HUES64 (cell line): Measurements from ENCODE around the gene REEP1.
"Not testable (repeated sequence)": the region's sequence is repeated elsewhere in the genome, so short reads cannot be mapped to it uniquely, and the experiment has no call there.

Experiments
- H3K27ac ChIP-seq: 2 replicates; pipeline ENCODE4 v1.7.0; 2013; ENCODE audit warnings: low read depth, low read length, inconsistent platforms
- H3K27me3 ChIP-seq: 2 replicates; pipeline ENCODE4 v1.6.1; 2013; ENCODE audit warnings: mild to moderate bottlenecking, low read length; ENCODE audit not compliant: insufficient read depth
- H3K36me3 ChIP-seq: 2 replicates; pipeline ENCODE4 v1.6.1; 2013; ENCODE audit warnings: mild to moderate bottlenecking, low read length; ENCODE audit not compliant: insufficient read depth
- H3K4me1 ChIP-seq: 2 replicates; pipeline ENCODE4 v1.6.1; 2013; ENCODE audit warnings: mild to moderate bottlenecking, low read length, moderate library complexity; ENCODE audit not compliant: insufficient read depth
- H3K4me3 ChIP-seq: 2 replicates; pipeline ENCODE4 v1.5.1; 2013; ENCODE audit warnings: mild to moderate bottlenecking, low read length, moderate library complexity
- H3K9ac ChIP-seq: 2 replicates; pipeline ENCODE4 v1.6.1; 2013; ENCODE audit warnings: mild to moderate bottlenecking, low read depth, low read length
- H3K9me3 ChIP-seq: 2 replicates; pipeline ENCODE4 v1.6.1; 2013; ENCODE audit warnings: low read depth, low read length; ENCODE audit not compliant: insufficient read depth
- WGBS: fragments of 150-250, 120-280 bp; methylation state at CpG from one replicate; pipeline ENCODE4 v1.1.7; 2013; ENCODE audit warnings: missing lambda C conversion rate; 5-methylcytosine and 5-hydroxymethylcytosine counted together

The REEP1 gene

DNA sequence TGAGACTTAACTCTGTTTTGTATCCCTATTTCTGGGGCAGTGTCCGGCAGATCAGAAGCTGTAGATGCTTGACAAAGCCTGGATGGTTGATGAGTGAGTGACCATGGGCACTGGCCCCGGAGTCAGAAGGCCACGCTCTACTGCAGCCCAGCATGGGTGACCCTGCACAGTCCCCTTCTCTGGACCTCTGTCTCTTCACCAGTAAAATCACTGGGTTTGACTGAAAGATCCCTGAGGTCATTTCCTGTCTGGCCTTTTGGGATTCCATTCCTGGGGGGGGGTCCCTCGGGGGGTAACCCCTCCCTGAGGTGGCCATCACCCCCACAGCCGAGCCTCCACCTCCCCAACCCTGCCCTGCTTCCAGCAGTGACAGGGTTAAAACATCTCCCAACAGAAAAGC lies 106.5 kb downstream of the REEP1 start:
- H3K9ac ChIP-seq: no peak overlapping the region
- no peak overlapping the region for H3K4me3 ChIP-seq
- H3K4me1 ChIP-seq: no peaks in the 10 kb centered on the region
- H3K36me3 ChIP-seq: no peaks in the 10 kb centered on the region
- H3K27me3 ChIP-seq: no peaks in the 10 kb centered on the region
- 85% methylated on average over 5 of the region's 5 CpGs for WGBS
- no peak overlapping the region for H3K27ac ChIP-seq
- H3K9me3 ChIP-seq: no peaks in the 10 kb centered on the region

DNA sequence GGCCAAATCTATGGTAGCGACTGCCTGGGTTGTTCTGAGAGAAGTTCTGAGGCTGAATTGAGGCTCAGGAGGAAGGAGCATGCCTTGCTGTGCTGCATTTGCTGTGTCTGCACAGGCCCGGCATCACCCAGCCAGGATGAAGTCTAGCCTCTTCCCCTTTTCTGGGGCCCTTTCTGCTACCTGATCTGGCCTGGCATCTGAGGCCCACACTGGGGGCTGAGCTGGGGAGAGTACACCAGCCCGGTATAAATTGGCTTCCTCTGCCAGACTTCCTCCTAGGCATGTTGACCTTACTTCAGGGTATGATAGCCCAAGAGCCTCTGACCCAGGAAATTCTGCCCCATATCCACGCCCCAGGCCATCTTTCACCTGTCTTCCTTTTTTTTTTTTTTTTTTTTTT lies 108.2 kb downstream of the REEP1 start:
- no peak overlapping the region for H3K9ac ChIP-seq
- WGBS: 92% methylated on average over 3 of the region's 4 CpGs
- no peak overlapping the region for H3K4me3 ChIP-seq
- no peak overlapping the region for H3K27ac ChIP-seq
- H3K4me1 ChIP-seq: no peaks in the 10 kb centered on the region
- H3K27me3 ChIP-seq: no peaks in the 10 kb centered on the region
- no peaks in the 10 kb centered on the region for H3K36me3 ChIP-seq
- no peaks in the 10 kb centered on the region for H3K9me3 ChIP-seq

DNA sequence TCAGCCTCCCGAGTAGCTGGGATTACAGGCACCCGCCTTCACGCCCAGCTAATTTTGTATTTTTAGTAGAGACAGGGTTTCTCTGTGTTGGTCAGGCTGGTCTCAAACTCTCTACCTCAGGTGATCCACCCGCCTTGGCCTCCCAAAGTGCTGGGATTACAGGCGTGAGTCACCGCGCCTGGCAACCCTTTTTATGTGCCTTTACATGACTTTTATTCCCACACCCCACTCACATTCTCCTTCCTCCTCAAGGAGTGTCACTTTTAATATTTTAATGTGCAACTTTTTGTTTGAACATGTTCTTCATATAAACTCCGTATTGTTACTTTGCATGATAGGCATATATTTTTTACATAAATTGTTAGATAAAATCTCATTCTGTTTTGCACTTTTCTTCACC lies 108.9 kb downstream of the REEP1 start:
- not testable (repeated sequence) for H3K4me1 ChIP-seq, H3K36me3 ChIP-seq, H3K9ac ChIP-seq, H3K4me3 ChIP-seq, H3K27me3 ChIP-seq, H3K27ac ChIP-seq, H3K9me3 ChIP-seq
- 93% methylated on average over 7 of the region's 8 CpGs for WGBS

DNA sequence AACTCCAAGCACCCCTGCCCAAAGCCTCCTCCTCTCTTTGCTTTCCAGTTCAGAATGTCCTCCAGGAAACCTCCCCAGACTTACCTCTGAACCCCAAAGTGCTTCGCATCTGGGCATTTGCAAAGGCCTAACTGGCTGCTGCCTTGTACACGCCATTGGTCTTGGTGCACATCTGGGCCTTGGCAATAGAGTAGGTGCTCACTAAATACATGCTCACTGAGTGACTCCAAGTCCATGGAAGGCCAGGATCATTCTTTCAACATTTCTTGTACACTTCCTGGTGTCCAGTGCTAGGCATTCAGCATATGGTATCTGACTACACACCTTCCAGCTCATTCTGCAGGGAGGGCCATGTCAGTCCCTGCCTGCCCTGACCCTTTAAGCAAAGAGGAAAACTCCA lies 109.7 kb downstream of the REEP1 start:
- H3K4me3 ChIP-seq: no peak overlapping the region
- H3K36me3 ChIP-seq: no peaks in the 10 kb centered on the region
- H3K9me3 ChIP-seq: no peaks in the 10 kb centered on the region
- H3K9ac ChIP-seq: no peak overlapping the region
- no peaks in the 10 kb centered on the region for H3K27me3 ChIP-seq
- no peak overlapping the region for H3K27ac ChIP-seq
- no peaks in the 10 kb centered on the region for H3K4me1 ChIP-seq
- WGBS: 93% methylated on average over 2 of the region's 2 CpGs

DNA sequence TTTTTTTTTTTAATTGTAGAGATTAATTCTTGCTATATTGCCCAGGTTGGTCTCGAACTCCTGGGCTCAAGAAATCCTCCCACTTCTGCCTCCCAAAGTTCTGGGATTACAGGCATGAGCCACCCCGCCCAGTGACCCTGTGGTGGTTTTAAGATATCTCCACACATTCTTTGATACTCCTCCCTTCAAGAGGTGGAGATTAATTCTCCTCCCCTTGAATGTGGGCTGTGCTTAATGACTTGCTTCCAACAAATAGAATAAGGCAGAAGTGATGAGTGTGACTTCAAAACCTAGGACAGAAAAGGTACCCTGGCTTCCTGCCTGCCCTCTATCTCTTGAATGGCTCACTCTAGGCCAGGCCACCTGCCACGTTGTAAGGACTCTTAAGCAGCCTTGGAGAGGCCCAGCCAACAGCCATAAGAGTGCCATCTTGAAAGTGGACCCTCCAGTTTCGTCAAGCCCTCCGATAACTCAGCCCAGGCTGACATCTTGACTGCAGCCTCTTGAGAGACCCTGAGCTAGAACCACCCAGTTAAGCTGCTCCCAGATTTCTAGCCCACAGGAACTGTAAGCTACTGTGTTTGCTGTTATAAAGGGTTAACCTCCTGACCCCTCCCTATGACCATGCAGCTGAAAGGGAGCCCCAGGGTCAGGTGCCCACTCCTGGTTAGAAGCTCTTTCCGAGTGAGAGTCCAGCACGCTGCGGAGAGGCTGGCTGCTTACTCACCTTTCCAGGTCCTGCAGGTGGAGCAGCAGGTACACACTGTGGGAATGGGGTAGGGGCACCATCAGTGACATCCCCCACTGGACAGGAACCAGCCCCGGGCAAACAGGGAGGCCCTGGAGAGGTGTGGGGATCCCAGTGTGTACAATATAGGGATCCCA lies 110.5 kb downstream of the REEP1 start:
- Histone ChIP-seq H3K4me1 (no peaks in the 10 kb centered on the region), H3K36me3 (no peaks in the 10 kb centered on the region), H3K9ac (no peak overlapping the region), H3K27ac (no peak overlapping the region), H3K9me3 (no peaks in the 10 kb centered on the region), H3K4me3 (no peak overlapping the region), H3K27me3 (no peaks in the 10 kb centered on the region)
- WGBS: 93% methylated on average over 8 of the region's 9 CpGs

DNA sequence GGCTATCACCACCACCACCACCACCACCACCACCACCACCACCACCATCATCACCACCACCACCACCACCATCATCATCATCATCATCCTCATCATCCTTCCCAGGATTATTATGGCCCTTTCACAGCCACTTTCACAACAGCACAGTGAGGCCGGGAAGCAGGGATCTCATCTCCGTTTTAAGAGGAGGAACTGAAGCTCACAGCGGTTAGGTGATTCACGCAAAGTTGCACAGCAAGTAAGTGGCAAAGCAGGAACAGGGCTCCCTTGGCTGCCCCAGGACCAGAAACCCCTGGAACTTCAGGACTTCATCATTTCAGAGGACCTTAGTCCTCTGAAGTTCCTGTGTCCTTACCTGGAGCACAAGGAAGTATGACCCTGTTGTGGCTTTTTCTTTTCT lies 111.4 kb downstream of the REEP1 start:
- no peak overlapping the region for H3K9ac ChIP-seq
- H3K4me1 ChIP-seq: no peaks in the 10 kb centered on the region
- H3K27ac ChIP-seq: no peak overlapping the region
- 95% methylated on average over 4 of the region's 4 CpGs for WGBS
- no peaks in the 10 kb centered on the region for H3K36me3 ChIP-seq
- H3K9me3 ChIP-seq: no peaks in the 10 kb centered on the region
- no peak overlapping the region for H3K4me3 ChIP-seq
- no peaks in the 10 kb centered on the region for H3K27me3 ChIP-seq

DNA sequence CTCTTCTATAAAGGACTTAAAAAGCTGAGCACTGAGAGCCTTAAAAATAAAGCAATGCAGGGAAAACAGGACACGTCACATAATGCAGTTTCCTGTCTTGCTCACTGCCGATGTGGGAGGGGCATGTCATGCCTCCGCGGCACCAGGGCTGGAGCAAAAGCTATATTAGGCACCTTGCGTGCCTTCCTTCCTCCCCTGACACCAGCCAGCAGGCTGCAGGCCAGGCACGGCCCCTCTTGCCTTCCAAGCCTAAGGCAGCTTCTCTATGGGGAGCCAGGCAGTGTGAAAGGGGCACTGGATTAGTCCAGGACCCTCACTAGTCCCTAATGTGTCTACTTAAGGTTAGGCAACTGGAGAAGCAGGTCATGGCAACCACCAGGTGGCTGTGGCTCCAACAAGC lies 111.8 kb downstream of the REEP1 start:
- Histone ChIP-seq H3K36me3 (no peaks in the 10 kb centered on the region), H3K4me3 (no peak overlapping the region), H3K27me3 (no peaks in the 10 kb centered on the region), H3K4me1 (no peaks in the 10 kb centered on the region), H3K9me3 (no peaks in the 10 kb centered on the region), H3K9ac (no peak overlapping the region), H3K27ac (no peak overlapping the region)
- 93% methylated on average over 6 of the region's 6 CpGs for WGBS

DNA sequence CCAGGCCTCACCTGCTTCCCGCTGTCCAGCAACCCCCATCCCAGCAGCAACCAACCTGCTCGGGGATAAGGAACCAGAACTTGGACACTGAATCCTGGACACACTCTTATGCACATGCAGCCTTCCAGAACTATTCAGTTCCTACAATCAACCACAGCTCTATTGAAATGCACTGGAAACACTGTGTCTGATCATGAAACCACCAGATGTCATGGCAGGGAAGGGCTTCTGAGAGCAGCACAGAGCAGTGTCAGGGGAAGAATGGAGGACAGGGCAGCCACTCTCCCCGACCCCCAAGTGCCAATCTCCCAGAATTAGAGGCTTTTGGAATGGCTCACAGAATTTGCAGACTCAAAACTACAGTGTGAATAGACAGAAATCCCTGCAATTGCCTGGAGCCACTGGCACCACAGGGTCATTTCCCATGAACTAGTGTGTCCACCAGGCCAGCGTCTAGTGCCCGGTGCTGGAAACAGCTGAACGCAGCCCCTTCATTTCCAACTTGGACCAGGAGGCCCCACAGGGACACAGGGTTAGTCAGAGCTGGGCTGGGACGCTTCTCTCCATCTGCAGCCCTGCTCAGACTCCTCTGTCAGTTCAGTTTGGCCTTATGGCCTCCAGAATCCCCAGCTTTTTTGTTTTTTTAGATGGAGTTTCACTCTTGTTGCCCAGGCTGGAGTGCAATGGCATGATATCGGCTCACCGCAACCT lies 112.6 kb downstream of the REEP1 start:
- H3K27ac ChIP-seq: no peak overlapping the region
- 90% methylated on average over 9 of the region's 9 CpGs for WGBS
- no peaks in the 10 kb centered on the region for H3K4me1 ChIP-seq
- H3K9ac ChIP-seq: no peak overlapping the region
- H3K27me3 ChIP-seq: no peaks in the 10 kb centered on the region
- H3K4me3 ChIP-seq: no peak overlapping the region
- H3K36me3 ChIP-seq: no peaks in the 10 kb centered on the region
- no peaks in the 10 kb centered on the region for H3K9me3 ChIP-seq

DNA sequence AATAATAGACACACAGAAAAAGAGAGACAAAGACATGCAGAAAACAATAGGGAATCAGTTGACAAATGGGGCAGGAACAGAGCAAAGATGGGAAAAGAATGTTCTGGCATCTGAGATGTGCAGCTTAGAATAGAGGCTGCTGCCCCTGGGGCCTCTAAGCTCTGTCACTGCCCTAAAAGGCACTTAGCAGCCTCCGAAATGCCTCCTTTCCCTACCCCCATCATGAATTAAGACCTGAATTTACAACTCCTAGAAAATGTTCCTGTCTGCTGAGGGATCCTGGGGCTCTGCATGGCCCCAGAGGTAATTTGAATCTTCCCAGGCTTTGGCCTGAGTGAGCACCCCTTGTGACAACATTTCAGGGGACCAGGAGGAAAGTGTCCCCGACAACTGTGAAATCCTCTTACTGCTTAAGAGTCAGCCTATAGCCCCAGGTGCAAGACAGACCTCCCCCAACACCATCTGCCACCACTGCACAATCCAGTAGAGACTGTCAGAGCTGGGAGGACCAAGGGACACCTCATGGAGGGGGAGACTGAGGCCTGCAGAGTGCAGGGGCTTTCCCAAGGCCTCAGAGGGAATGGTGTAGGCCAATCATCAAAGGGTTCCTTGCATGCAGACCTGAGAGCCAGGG lies 113.4 kb downstream of the REEP1 start:
- H3K4me1 ChIP-seq: no peaks in the 10 kb centered on the region
- H3K9ac ChIP-seq: no peak overlapping the region
- H3K9me3 ChIP-seq: no peaks in the 10 kb centered on the region
- H3K36me3 ChIP-seq: no peaks in the 10 kb centered on the region
- WGBS: 89% methylated on average over 2 of the region's 2 CpGs
- no peak overlapping the region for H3K4me3 ChIP-seq
- no peaks in the 10 kb centered on the region for H3K27me3 ChIP-seq
- H3K27ac ChIP-seq: no peak overlapping the region

DNA sequence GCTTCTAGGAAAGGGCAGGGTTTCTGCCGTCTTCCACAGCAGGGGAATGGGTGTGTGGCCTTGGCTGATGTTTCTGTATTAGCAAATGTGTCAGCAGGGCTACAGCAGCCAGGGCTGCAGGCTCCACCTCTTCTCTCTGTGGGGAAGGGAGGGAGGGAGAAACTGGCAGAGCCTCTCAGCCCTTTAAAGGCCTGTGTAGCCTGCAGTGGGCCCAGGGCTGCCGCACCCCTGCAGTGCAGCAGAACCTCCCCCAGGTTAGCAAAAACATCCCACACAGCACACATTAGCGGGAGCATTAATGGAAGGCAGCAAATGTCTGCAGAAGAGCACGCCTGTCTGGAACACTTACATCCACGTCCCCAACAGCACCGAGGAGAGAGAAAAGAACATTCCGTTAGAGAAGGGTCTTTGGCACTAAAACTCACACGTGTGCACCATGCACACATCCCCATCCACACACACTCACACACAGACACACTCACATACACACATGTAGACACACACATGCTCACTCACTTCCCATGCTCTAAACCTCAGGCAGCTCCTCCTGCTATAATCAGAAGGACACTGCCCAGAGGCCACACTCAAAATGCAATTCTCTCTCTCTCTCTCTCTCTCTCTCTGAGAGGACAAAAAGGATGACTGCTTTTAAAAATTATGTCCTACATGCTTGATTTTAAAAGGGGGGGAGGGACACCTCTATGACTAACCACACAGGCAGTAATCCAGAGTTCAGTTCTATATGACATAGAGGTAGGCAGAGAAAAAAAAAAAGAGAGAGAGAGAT lies 114.1 kb downstream of the REEP1 start:
- H3K4me1 ChIP-seq: no peaks in the 10 kb centered on the region
- H3K27me3 ChIP-seq: no peaks in the 10 kb centered on the region
- no peak overlapping the region for H3K4me3 ChIP-seq
- no peak overlapping the region for H3K27ac ChIP-seq
- H3K9ac ChIP-seq: no peak overlapping the region
- no peaks in the 10 kb centered on the region for H3K36me3 ChIP-seq
- H3K9me3 ChIP-seq: no peaks in the 10 kb centered on the region
- WGBS: 62% methylated on average over 7 of the region's 8 CpGs
